Neuron (in vitro differentiated cells): ENCODE results near the gene USP8.
A peak's percentile ranks its signal among the peaks of the same experiment; 100 is the strongest.
"Not testable (repeated sequence)": the region's sequence is repeated elsewhere in the genome, so short reads cannot be mapped to it uniquely, and the experiment has no call there.

Source experiments
- H2AFZ ChIP-seq: one replicate; pipeline ENCODE4 v1.6.1; 2013; ENCODE audit warnings: low read depth, mild to moderate bottlenecking, inconsistent platforms, low read length, moderate library complexity
- H3K27me3 ChIP-seq: one replicate; pipeline ENCODE4 v1.6.1; 2013; ENCODE audit warnings: low read length; ENCODE audit not compliant: insufficient read depth
- H3K36me3 ChIP-seq: one replicate; pipeline ENCODE4 v1.6.1; 2013; ENCODE audit warnings: low read length; ENCODE audit not compliant: insufficient read depth
- H3K4me1 ChIP-seq: one replicate; pipeline ENCODE4 v1.6.1; 2013; ENCODE audit warnings: low read length; ENCODE audit not compliant: insufficient read depth
- H3K4me3 ChIP-seq: 2 replicates; pipeline ENCODE4 v1.5.1; 2013; ENCODE audit warnings: mild to moderate bottlenecking, low read length, moderate library complexity
- H3K9me3 ChIP-seq: one replicate; pipeline ENCODE4 v1.6.1; 2013; ENCODE audit warnings: low read length

USP8 gene

DNA sequence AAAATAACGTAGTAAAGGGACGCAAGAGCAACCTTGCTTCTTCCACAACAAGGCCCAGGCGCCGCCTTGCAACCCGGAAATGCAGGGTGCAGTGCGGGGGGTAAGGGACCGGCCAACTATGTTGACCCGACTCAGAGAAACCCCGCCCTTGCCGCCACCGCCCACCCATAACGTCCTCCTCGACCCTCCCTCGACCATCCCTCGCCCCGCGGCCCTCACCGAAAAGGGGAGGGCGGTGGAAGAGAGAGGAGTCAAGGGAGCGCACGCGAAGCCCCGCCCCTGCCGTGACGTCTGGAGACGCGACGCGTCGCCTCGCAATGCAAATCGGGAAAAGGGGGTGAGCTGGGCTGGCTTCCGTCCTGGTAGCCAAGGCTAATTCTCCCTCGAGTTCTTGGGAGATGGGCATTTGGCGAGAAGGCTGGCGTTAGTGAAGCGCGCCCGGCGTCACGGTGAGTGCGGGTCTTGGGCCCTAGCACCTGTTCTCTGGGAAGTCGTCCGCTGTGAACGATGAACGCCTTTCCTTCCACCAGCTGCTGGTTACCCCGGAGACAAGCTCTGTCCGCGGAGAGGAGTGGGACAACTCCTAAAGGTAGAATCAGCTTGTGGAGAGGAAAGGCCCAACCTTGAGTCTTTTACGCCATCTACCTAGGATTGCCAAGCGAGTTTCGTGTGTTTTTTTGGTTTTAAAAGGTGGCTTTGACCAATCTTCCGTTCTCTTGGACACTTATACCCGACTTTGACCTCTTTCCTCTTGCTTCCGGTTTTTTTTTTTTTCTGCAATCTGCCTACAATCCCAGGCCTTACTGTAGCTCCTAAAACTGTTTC, at the start of gene USP8:
Gene USP8, plus strand, starts transcription at position 340 of the 825 bp plus-strand sequence. CDS start 14,669 bp downstream, outside the sequence.
- Histone ChIP-seq H3K27me3 (no peaks in the 10 kb centered on the region), H2AFZ (peak within 1 kb of the TSS; percentile 43), H3K4me3 (peak within 1 kb of the TSS; percentile 58), H3K4me1 (peaks cover 9% of the 10 kb centered on the region), H3K9me3 (no peaks in the 10 kb centered on the region), H3K36me3 (no peaks in the 10 kb centered on the region)

DNA sequence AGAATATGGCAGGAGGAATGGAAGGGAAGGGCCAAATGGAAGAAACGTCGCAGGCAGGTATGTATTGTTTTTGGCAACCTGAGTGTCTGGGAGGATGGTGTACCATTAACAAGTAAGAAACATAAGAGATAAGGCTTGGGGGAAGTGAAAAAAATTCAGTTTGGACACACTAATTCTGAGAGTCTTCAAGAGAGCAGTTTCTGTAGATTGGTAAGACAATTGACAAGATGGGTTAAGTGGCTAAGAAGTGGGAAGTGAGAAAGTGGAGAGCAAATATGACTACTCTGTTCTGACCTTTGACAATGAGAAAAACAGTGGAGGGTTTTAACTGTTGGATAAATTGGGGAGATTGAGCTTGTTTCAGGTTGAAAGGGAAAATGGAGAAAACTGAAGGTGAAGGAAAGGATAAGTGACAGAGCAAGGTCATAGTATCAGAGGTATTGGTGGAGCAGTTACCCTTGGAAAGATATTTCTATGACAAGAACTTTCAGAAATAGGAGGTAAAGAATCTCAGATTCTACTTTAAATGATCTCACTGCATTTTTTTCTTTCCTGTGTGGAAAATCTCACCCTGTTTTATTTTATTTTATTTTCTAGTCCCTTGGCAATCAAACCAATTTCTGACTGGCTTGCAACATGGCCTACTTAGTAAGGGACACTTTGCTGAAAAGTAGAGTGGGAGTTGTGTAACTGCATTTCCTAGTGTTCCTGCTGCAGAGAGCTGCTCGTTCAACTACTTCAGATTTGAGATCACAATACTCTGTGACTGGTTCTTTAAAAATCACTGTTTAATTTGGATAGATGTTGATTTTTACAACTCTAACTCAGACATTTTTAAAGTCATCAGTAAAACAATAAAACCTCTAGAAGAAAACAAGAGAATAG, 46.1 kb upstream of the USP8 start:
- Histone ChIP-seq H3K4me1 (no peaks in the 10 kb centered on the region), H3K27me3 (no peaks in the 10 kb centered on the region), H3K9me3 (no peaks in the 10 kb centered on the region), H2AFZ (no peak overlapping the region), H3K36me3 (no peaks in the 10 kb centered on the region), H3K4me3 (no peak overlapping the region)

DNA sequence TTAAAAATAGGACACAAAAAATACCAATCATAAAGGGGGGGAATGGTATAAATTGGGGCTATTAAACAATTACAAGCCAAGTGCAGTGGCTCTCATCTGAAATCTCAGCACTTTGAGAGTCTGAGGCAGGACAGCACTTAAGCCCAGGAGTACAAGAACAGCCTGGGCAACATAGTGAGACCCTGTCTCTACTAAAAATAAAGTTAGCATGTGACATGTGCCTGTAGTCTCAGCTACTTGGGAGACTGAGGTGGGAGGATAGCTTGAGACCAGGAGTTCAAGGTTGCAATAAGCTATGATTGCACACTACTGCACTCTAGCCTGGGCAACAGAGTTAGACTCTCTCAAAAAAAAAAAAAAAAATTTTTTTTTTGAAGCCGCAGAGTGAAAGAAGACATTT, 45.4 kb upstream of the USP8 start:
- Histone ChIP-seq H3K27me3 (no peaks in the 10 kb centered on the region), H3K9me3 (no peaks in the 10 kb centered on the region), H3K36me3 (no peaks in the 10 kb centered on the region), H3K4me1 (no peaks in the 10 kb centered on the region), H2AFZ (no peak overlapping the region), H3K4me3 (no peak overlapping the region)

DNA sequence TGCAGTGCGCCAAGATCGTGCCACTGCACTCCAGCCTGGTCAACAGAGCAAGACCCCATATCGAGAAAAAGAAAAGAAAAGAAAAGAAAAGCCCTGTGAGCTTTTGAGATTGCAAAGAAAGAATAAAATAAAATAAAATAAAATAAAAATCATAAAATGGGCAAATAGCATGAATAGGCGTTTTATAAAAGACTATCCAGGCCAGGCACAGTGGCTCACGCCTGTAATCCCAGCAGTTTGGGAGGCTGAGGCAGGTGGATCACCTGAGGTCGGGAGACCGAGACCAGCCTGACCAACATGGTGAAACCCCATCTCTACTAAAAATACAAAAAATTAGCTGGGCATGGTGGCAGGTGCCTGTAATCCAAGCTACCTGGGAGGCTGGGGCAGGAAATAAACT, 44.8 kb upstream of the USP8 start:
- not testable (repeated sequence) for H3K4me1 ChIP-seq, H2AFZ ChIP-seq, H3K27me3 ChIP-seq, H3K9me3 ChIP-seq, H3K36me3 ChIP-seq, H3K4me3 ChIP-seq

DNA sequence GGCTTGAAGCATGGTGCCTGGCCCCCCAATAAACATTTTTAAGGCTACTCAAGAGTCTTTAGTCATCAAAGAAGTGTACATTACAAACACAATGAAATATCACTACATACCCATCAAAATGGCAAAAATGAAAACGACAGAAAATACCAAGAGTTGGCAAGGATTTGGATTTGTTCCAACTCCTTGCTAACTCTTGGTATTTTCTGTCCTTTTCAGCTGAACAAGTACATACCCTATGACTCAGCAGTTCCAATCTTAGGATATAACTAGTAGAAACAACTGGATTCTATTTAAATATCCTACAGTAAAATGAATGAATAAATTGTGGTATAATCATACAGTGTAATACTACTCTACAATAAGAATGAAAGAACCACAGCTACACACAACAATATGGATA, 44.1 kb upstream of the USP8 start:
- no peaks in the 10 kb centered on the region for H3K36me3 ChIP-seq
- no peak overlapping the region for H2AFZ ChIP-seq
- H3K4me1 ChIP-seq: no peaks in the 10 kb centered on the region
- no peaks in the 10 kb centered on the region for H3K27me3 ChIP-seq
- H3K4me3 ChIP-seq: no peak overlapping the region
- H3K9me3 ChIP-seq: no peaks in the 10 kb centered on the region

DNA sequence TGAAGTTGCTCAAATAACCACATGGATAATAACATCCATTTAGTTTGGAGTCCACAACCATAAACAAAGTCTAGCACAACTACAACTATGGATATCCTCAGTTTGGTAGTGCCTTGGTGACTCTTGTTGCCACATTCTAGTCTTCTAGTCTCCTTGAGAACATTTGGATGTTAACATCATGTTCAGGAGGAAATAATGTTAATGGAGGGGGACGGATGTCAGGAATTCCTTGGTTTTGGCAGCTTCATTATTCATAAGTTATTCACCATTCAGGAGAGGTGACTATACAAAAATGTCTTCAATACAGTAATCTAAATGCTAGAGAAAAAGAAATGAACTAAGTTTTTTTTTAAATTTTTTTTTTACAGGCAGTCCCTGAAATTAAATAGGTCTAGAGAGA, 42.8 kb upstream of the USP8 start:
- no peaks in the 10 kb centered on the region for H3K4me1 ChIP-seq
- no peak overlapping the region for H3K4me3 ChIP-seq
- H3K9me3 ChIP-seq: no peaks in the 10 kb centered on the region
- H3K36me3 ChIP-seq: no peaks in the 10 kb centered on the region
- no peaks in the 10 kb centered on the region for H3K27me3 ChIP-seq
- no peak overlapping the region for H2AFZ ChIP-seq

DNA sequence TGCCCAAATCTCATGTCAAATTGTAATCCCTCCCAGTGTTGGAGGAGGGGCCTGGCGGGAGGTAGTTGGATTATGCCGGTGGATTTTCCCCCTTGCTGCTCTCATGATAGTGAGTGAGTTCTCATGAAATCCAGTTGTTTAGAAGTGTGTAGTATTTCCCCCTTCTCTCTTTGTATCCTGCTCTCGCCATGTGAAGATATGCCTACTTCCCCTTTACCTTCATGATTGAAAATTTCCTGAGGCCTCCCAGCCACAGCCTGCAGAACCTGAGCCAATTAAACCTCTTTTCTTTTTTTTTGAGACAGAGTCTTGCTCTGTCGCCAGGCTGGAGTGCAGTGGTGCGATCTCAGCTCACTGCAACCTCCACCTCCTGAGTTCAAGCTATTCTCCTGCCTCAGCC, 41.8 kb upstream of the USP8 start:
- H3K36me3 ChIP-seq, H3K4me1 ChIP-seq, H3K27me3 ChIP-seq, H3K4me3 ChIP-seq, H2AFZ ChIP-seq, H3K9me3 ChIP-seq: not testable (repeated sequence)

DNA sequence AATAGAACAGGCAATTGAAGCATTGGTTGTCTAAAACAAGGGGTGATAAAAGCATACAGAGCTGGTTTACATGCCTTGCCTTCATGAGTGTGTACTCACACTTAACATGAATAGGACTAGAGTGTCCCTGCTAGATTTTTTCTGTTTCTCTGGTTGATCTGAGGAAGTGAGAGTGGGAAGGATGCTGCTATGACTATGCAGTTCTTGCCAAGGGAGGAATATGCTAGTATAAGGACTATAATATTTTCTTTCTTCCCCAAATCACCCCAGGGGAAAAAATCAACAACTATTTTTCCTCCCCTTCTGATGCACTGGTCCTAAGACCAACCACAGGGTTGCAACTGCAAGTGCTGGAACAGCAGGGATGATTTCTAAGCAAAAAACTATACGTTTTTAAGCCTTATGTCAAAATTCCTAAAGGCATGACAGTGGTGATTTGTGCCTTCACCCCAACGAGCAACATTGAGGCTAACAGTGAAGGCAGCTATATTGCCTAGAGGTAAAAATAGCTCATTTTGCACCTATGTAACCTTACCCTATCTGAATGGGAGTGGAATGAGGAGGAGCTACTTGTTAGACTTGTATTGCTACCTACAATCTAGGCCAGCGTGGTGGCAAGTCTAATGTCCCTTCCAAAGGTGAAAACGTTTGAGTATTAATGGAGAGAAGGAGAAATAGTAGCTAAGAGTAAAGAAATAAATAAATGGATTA, 33.5 kb upstream of the USP8 start:
- H3K4me3 ChIP-seq: no peak overlapping the region
- no peaks in the 10 kb centered on the region for H3K27me3 ChIP-seq
- no peaks in the 10 kb centered on the region for H3K9me3 ChIP-seq
- no peaks in the 10 kb centered on the region for H3K4me1 ChIP-seq
- no peaks in the 10 kb centered on the region for H3K36me3 ChIP-seq
- no peak overlapping the region for H2AFZ ChIP-seq

DNA sequence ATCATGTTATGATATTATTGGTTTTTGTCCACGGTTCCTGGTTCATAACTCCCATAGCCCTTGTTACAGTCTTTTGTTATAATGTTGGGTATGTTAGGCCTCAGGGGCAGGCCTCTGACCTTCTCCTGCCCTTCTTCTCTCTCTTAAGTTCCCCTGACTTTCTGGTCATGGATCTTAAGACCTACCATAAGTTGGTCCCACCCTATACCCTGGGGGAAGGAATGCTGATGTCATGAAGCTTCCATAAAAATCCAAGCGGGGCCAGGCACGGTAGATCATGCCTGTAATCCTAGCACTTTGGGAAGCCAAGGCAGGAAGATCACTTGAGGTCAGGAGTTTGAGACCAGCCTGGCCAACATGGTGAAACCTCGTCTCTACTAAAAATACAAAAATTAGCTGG, 32.6 kb upstream of the USP8 start:
- H3K27me3 ChIP-seq, H3K36me3 ChIP-seq, H2AFZ ChIP-seq, H3K4me1 ChIP-seq, H3K4me3 ChIP-seq, H3K9me3 ChIP-seq: not testable (repeated sequence)

DNA sequence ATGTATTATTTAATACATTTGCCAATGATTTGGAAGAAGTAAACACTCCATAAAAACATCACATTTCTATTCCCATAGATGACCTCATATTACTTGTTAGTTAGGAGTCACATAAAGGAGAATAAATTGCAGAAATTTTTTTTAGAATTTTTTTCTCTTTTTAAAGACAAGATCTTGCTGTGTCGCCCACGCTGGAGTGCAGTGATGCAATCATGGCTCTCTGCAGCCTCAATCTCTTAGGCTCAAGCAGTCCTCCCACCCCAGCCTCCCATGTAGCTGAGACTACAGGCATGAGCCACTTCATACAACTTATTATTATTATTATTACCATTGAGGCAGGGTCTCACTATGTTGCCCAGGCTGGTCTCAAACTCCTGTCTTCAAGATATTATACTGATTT, 12.3 kb upstream of the USP8 start:
- no peaks in the 10 kb centered on the region for H3K4me1 ChIP-seq

DNA sequence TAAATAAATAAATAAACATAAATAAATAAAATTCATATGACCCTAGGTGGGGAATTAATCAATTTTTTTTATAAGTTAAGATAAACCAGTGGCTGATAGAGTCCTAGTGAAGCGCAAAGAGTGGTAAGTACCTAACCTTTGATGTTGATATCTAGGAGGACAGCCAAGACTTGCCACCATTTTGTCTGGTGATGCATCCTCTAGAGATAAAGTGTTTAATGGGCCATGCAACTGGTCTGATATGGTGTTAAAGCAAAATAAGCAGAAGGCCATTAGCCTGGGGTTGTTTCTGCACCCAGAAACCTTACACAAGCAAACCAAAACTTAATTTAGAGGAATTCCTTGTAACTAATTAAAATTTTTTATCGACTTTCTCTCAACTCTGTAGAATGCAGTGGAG, 9.6 kb upstream of the USP8 start:
- H2AFZ ChIP-seq: no peak overlapping the region
- H3K4me1 ChIP-seq: no peaks in the 10 kb centered on the region
- H3K27me3 ChIP-seq: no peaks in the 10 kb centered on the region
- no peaks in the 10 kb centered on the region for H3K9me3 ChIP-seq
- H3K4me3 ChIP-seq: no peak overlapping the region
- H3K36me3 ChIP-seq: no peaks in the 10 kb centered on the region

More for the DNA sequence above, 12.3 kb upstream of the USP8 start:
- Histone ChIP-seq H3K4me3 (no peak overlapping the region), H3K36me3 (no peaks in the 10 kb centered on the region), H2AFZ (no peak overlapping the region), H3K27me3 (no peaks in the 10 kb centered on the region), H3K9me3 (no peaks in the 10 kb centered on the region)

DNA sequence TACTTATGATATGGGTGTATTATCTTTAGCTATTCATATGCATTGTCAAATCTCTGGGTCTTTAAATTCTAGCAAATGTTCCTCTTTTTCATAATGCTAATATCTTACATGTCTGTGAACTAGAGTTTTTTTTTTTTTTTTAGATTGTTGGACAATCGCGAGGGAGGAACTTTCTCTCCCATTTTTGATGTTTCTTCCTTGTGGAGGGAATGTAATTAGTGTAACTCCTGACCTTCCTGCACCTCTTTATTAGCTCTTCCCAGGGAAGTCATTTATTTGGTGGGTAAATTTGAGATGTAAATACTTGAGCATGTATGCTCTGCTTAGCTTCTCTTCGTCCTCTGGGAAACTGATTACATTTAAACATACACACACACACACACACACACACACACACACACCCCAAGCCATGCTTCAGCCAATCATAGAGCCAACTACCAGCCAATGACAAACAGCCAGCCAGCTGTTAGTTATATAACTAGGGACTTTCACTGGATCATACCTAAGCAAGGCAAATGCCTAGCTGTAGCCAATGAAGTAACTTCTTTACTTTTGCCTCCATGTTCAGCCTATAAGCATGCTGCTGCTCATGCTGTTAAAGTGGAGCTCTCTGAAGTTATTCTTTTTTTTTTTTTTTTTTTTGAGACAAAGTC, 8.3 kb upstream of the USP8 start:
- H3K4me1 ChIP-seq: no peaks in the 10 kb centered on the region
- no peaks in the 10 kb centered on the region for H3K27me3 ChIP-seq
- H3K4me3 ChIP-seq: no peak overlapping the region
- no peaks in the 10 kb centered on the region for H3K36me3 ChIP-seq
- no peaks in the 10 kb centered on the region for H3K9me3 ChIP-seq
- no peak overlapping the region for H2AFZ ChIP-seq

DNA sequence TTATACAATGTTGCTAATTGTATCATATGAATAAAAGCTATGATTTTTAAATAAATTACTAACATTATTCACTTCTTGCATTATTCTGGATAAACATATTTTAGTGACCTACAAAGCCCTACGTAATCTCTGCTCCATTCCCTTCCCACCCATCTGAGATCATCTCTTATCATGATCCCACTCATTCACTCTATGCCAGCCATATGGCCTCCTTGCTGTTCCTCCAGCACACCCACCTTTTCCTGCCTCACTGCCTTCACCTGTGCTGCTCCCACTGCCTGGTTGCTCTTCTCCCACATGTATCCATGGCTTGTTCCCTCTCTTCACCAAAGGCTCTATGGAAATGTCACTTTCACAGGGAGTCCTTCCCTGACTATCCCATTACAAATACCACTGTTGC, 7.3 kb upstream of the USP8 start:
- Histone ChIP-seq H3K4me3 (no peak overlapping the region), H3K4me1 (no peaks in the 10 kb centered on the region), H2AFZ (no peak overlapping the region), H3K36me3 (no peaks in the 10 kb centered on the region), H3K27me3 (no peaks in the 10 kb centered on the region), H3K9me3 (no peaks in the 10 kb centered on the region)
